ENCODE measurements around the gene KCNJ15. TPM values are rescaled to one million over a fixed set of nuclear protein-coding genes. Genes with fewer than 3 reads are reported as not detected.

Gene KCNJ15
- total RNA-seq, 2 donors from 2014 or later = 0.12 TPM; not detected in 1

DNA sequence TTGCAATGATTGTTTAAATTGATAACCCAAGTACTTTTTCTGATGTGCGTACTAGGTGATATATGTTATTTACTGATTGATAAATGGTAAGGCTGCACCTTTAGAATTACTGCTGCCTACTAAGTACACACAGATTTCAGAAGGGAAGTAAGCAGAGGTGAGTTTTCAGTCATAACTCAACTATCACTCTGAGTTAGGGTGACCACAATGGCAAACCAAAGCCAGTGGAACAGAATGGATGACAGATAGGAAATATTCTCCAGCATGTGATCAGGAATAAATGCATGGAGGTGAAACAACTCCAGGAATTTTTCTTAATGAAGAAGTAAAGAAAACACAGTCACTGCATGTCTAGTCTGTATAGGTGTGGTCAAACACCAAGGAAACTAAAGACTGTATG lies 7.5 kb upstream of the KCNJ15 start:
- ATAC-seq = no peak
- peaks cover 13% of the 10 kb centered on the region for H3K27me3 Mint-ChIP-seq
- no peak overlapping the region for H3K27ac Mint-ChIP-seq
- peaks cover 5% of the 10 kb centered on the region for H3K4me1 Mint-ChIP-seq
- DNase-seq = no peak
- no peaks in the 10 kb centered on the region for H3K9me3 ChIP-seq (ENCODE audit: control insufficient read depth, low read length, poor library complexity, severe bottlenecking)
- no peak overlapping the region for H3K4me3 Mint-ChIP-seq
- H3K36me3 Mint-ChIP-seq (ENCODE audit: low read depth) = no peaks in the 10 kb centered on the region

DNA sequence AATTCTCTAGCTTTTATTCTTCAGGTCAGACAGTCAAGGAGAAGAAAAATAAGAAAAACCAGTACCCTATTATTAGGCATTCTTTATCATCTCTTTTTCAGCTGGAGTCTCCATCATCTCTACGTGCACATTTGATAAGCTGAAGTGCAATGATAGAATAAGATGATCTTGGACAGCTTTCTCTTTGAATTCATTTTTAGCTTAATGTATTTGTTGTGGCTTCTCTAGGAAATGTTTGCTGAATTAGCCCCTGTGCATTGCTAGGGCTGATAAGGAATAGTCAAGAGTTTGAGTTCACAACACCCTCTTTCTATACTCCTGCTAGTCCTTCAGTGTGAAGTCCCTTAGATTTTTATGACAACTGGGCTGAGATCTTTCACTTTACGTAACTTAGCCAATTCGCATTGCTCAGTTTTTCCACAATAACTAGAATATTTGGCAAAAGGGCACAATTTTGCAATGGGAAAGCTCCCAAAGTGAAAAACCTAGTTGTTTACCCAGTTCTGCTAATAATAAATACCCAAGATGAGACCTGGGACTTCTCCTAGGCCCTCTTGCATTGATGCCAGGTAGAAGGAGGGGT lies 7.0 kb upstream of the KCNJ15 start:
- H3K9me3 ChIP-seq (ENCODE audit: control insufficient read depth, low read length, poor library complexity, severe bottlenecking) = no peaks in the 10 kb centered on the region
- Mint-ChIP-seq H3K4me3 (no peak overlapping the region), H3K4me1 (peaks cover under 1% of the 10 kb centered on the region), H3K27me3 (peaks cover 8% of the 10 kb centered on the region), H3K27ac (no peak overlapping the region), H3K36me3 (ENCODE audit: low read depth) (no peaks in the 10 kb centered on the region)
- no peak for DNase-seq
- ATAC-seq = no peak

GRCh38 chr21:38250991-38251418 lies 5.8 kb upstream of the KCNJ15 start:
- no peak overlapping the region for H3K27ac Mint-ChIP-seq
- ATAC-seq (no peak), DNase-seq (no peak)
- H3K4me3 Mint-ChIP-seq = no peak overlapping the region
- peaks cover 6% of the 10 kb centered on the region for H3K27me3 Mint-ChIP-seq
- no peaks in the 10 kb centered on the region for H3K9me3 ChIP-seq (ENCODE audit: control insufficient read depth, low read length, poor library complexity, severe bottlenecking)
- no peaks in the 10 kb centered on the region for H3K36me3 Mint-ChIP-seq (ENCODE audit: low read depth)
- no peaks in the 10 kb centered on the region for H3K4me1 Mint-ChIP-seq

DNA sequence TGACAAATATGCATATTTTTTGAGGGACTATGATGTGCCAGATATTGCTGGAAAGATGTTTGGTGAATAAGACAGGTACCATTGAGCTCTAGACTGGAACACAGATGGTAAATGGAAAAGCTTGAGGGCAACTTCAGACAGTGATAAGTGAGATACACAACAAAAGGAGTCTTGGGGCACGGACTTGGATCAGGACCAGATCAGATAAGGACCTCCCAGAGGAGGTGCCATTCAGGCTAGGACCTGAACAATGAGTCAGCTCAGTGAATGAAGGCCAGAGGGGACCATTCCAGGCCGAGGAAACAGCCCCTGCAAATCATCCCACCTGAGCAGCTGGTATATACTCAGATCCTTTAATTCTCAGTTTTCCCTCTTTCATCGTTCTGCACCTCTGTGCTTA lies 1.8 kb upstream of the KCNJ15 start:
- Mint-ChIP-seq H3K27ac (no peak overlapping the region), H3K4me3 (no peak overlapping the region), H3K36me3 (ENCODE audit: low read depth) (peaks cover 2% of the 10 kb centered on the region)

GRCh38 chr21:38255571-38256117 lies 1.1 kb upstream of the KCNJ15 start:
- no peak overlapping the region for H3K27ac Mint-ChIP-seq
- ATAC-seq (no peak), DNase-seq (no peak)
- peaks cover 3% of the 10 kb centered on the region for H3K4me1 Mint-ChIP-seq
- H3K27me3 Mint-ChIP-seq = peaks cover 24% of the 10 kb centered on the region
- H3K9me3 ChIP-seq (ENCODE audit: control insufficient read depth, low read length, poor library complexity, severe bottlenecking) = no peaks in the 10 kb centered on the region
- no peak overlapping the region for H3K4me3 Mint-ChIP-seq
- H3K36me3 Mint-ChIP-seq (ENCODE audit: low read depth) = peaks cover 2% of the 10 kb centered on the region

More for the DNA sequence above, 1.8 kb upstream of the KCNJ15 start:
- DNase-seq (no peak), ATAC-seq (no peak)
- peaks cover 19% of the 10 kb centered on the region for H3K27me3 Mint-ChIP-seq
- peaks cover 3% of the 10 kb centered on the region for H3K4me1 Mint-ChIP-seq
- no peaks in the 10 kb centered on the region for H3K9me3 ChIP-seq (ENCODE audit: control insufficient read depth, low read length, poor library complexity, severe bottlenecking)

DNA sequence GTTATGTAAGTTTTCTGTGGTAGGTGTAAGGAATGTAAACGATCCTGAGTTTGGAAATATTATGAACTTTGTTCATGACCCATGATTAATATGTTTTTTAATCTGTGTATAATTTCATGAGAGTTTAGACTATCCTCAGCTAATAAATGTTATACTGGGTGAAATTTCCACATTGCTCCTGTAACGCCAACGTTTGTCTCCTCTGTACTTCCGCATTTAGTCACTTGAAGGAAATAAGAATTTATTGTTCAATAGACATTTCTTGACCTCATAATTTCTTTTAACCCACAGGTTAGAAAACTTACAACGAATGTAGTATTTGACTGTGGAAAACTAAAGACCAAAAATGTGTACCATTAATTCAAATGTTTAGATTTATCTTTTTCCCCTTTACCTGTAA lies 876 bp downstream of the KCNJ15 start:
- H3K4me3 Mint-ChIP-seq = no peak overlapping the region
- ATAC-seq (no peak), DNase-seq (no peak)
- H3K36me3 Mint-ChIP-seq (ENCODE audit: low read depth) = peaks cover 2% of the 10 kb centered on the region
- peaks cover 18% of the 10 kb centered on the region for H3K27me3 Mint-ChIP-seq
- H3K4me1 Mint-ChIP-seq = peaks cover 3% of the 10 kb centered on the region
- H3K9me3 ChIP-seq (ENCODE audit: control insufficient read depth, low read length, poor library complexity, severe bottlenecking) = no peaks in the 10 kb centered on the region
- H3K27ac Mint-ChIP-seq = no peak overlapping the region

DNA sequence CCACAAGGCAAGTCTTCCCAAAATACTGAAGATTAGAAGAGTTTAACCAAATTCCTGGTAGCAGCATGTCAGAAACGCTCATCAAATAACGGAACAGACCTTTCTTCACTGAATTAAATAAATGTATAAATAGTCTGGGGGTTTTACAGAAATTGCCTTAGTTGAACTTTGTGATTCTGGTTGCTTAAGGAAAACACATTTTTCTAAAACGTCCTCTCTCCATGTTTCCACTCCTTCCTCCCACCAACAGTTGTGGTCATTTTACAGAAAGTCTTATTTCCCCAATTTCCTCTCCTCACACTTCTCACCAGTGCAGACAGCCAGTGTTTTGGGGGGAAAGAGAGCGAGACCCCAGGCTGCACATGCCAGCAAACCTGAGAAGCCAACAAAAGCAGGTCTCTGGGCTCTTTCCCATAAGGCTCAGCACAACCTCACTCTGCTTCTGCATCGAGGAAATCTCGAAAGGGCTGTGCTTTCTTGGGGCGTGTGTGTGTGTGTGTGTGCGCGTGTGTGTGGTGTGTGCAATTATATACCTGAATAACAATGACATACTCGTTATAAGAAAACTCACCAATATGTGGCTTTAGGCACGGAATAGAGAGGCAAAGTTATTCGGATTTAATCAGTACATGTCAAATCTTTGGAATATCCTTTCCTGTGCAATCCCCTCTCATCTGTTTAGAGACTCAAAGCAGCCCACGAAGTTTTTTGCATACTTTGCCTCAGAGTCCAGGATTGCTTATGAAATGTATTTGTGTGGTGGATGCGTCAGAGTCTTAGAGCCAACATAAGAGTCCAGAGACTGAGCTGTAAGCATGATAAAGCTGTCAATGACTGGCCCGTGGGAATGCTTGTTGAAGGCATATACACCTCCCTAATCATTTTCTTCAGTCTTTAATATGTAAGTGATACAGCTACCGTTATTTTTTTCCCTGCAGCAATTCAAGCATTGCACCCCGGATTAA lies 2.0 kb downstream of the KCNJ15 start:
- Mint-ChIP-seq H3K27ac (no peak overlapping the region), H3K4me1 (peaks cover 3% of the 10 kb centered on the region), H3K4me3 (no peak overlapping the region), H3K27me3 (peaks cover 22% of the 10 kb centered on the region), H3K36me3 (ENCODE audit: low read depth) (peaks cover 2% of the 10 kb centered on the region)
- H3K9me3 ChIP-seq (ENCODE audit: control insufficient read depth, low read length, poor library complexity, severe bottlenecking) = no peaks in the 10 kb centered on the region
- DNase-seq = no peak
- ATAC-seq = no peak

- Mint-ChIP-seq H3K27ac (no peak overlapping the region), H3K4me1 (peaks cover 3% of the 10 kb centered on the region), H3K4me3 (no peak overlapping the region), H3K27me3 (peaks cover 25% of the 10 kb centered on the region), H3K36me3 (ENCODE audit: low read depth) (peaks cover 2% of the 10 kb centered on the region)
- ATAC-seq (no peak), DNase-seq (no peak)
- no peaks in the 10 kb centered on the region for H3K9me3 ChIP-seq (ENCODE audit: control insufficient read depth, low read length, poor library complexity, severe bottlenecking)
Observed at GRCh38 chr21:38259665-38260064, 2.9 kb downstream of the KCNJ15 start.

- Mint-ChIP-seq H3K36me3 (ENCODE audit: low read depth) (peaks cover 2% of the 10 kb centered on the region), H3K27ac (no peak overlapping the region), H3K4me3 (no peak overlapping the region), H3K4me1 (peaks cover 3% of the 10 kb centered on the region), H3K27me3 (peaks cover 28% of the 10 kb centered on the region)
- ATAC-seq (no peak), DNase-seq (no peak)
- H3K9me3 ChIP-seq (ENCODE audit: control insufficient read depth, low read length, poor library complexity, severe bottlenecking) = no peaks in the 10 kb centered on the region
Observed at GRCh38 chr21:38260426-38260825, 3.6 kb downstream of the KCNJ15 start.

DNA sequence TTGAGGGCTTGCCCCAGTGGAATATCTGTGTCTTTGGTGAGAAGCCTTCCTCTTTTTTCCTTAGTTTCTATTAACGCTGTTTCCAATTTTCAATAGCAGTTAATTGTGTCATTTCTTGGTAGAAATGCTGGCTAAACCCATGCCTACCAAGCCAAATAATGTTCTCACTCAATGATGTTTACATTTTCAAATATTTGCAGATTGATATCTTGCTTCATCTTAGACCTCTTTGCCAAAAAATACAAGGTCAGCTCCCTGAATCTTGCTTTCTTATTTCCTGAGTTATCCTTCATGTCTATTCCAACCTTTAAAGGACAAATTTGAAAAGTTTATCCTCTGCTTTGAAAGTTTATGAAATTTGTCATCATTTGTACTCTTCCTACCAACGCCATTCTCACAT lies 5.1 kb downstream of the KCNJ15 start:
- no peaks in the 10 kb centered on the region for H3K9me3 ChIP-seq (ENCODE audit: control insufficient read depth, low read length, poor library complexity, severe bottlenecking)
- Mint-ChIP-seq H3K4me1 (peaks cover 3% of the 10 kb centered on the region), H3K36me3 (ENCODE audit: low read depth) (no peaks in the 10 kb centered on the region), H3K27ac (no peak overlapping the region), H3K27me3 (peaks cover 28% of the 10 kb centered on the region), H3K4me3 (no peak overlapping the region)
- DNase-seq (no peak), ATAC-seq (no peak)

- no peaks in the 10 kb centered on the region for H3K9me3 ChIP-seq (ENCODE audit: control insufficient read depth, low read length, poor library complexity, severe bottlenecking)
- no peak overlapping the region for H3K4me3 Mint-ChIP-seq
- no peak for DNase-seq
- ATAC-seq = no peak
- no peak overlapping the region for H3K27ac Mint-ChIP-seq
- peaks cover 3% of the 10 kb centered on the region for H3K4me1 Mint-ChIP-seq
- H3K36me3 Mint-ChIP-seq (ENCODE audit: low read depth) = no peaks in the 10 kb centered on the region
- H3K27me3 Mint-ChIP-seq = peaks cover 26% of the 10 kb centered on the region
Observed at GRCh38 chr21:38263493-38263892, 6.7 kb downstream of the KCNJ15 start.

DNA sequence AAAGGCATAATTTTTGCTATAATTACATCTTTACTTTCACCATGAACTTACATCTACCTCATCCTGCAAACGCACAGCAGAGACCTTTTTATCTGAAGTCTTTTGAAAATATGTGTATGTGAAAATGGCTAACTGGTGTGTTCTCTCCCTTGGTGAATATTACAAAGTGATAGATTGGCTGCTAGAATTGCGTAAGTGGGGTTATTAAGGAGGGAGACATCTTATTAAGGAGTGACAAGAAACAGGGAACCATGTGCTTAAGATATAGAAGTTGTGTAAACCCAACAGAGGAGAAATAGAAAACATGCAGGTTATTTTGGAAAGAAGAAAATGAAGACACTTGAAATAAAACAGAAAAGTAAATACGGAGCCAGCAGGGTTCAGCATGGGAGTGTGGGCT lies 7.8 kb downstream of the KCNJ15 start:
- Mint-ChIP-seq H3K27ac (no peak overlapping the region), H3K36me3 (ENCODE audit: low read depth) (no peaks in the 10 kb centered on the region), H3K4me1 (no peaks in the 10 kb centered on the region), H3K4me3 (no peak overlapping the region), H3K27me3 (peaks cover 20% of the 10 kb centered on the region)
- ATAC-seq = no peak
- H3K9me3 ChIP-seq (ENCODE audit: control insufficient read depth, low read length, poor library complexity, severe bottlenecking) = no peaks in the 10 kb centered on the region
- no peak for DNase-seq

- Mint-ChIP-seq H3K4me1 (no peaks in the 10 kb centered on the region), H3K27ac (no peak overlapping the region), H3K36me3 (ENCODE audit: low read depth) (no peaks in the 10 kb centered on the region), H3K27me3 (peaks cover 21% of the 10 kb centered on the region), H3K4me3 (no peak overlapping the region)
- DNase-seq (no peak), ATAC-seq (no peak)
- no peaks in the 10 kb centered on the region for H3K9me3 ChIP-seq (ENCODE audit: control insufficient read depth, low read length, poor library complexity, severe bottlenecking)
Observed at GRCh38 chr21:38265166-38265565, 8.4 kb downstream of the KCNJ15 start.

Data from T-helper 17 cell (primary cell).